Measurements from ENCODE around the gene FAM78B. TPM values are rescaled to one million over a fixed set of nuclear protein-coding genes. Genes with fewer than 3 reads are reported as not detected.

The FAM78B gene
- polyA plus RNA-seq, 3 donors, result 0.87 to 1.7 (median 1.2) TPM

DNA sequence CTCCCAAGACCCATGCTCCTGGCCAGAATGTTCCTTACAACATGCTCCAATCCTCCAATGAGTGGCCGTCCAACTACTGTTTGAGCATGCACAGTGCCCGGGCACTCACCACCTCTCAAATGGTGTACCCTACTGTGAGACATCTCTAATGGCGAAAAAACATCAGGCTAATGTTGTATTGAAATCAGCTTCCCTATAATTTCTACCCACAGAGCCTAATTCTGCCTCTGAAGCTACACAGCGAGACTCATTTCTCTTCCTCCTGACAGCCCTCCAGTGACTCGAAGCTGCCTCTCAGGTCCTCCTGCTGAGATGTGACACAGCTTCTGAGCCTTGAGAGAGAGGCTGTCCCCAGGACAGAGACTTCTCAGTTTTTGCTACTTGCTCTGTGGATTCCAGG, 130.7 kb downstream of the FAM78B start:
- 74 to 87% (median 83%) methylated on average over 5 of the region's 5 CpGs for WGBS, 3 donors
- H3K27ac ChIP-seq (ENCODE audit: low read depth, low read length), result no peak overlapping the region

DNA sequence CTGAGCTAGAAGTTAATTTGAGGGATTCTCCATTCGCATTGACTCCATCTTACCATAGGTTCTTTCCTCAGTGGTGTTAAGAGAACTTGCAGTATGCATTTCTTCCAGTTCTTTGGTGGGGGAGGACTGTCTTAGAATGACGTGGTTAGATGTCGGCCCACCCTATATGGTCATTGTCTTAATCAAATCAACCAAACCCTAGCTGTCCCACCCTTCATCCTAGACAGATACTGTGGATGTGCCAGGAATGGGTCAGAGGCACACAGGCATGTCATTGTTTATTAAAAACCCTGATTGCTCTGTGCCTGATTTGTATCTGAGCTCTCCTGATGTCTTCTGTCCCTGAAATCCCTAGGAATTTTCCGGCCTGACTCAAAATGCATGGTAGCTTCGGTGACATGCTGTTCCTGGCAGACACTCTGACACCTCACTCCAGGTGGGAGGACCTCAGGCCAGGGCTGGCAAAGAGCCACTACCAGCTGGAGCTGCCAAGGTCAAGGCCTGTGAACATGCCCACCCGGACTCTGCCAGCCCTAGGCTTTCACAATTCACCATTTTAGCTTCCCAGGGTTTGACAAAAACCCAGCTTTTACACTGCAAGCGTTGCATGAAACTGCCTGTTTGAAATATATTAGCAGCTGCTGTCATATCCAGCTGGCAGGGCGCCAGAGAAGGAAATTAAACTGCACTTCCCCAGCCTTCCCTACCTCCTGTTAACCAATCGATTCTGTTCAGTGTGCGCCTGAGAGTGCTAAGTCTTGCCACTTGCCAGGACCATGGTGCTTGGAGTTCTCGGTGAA, 134.0 kb downstream of the FAM78B start:
- 37 to 60% (median 56%) methylated on average over 11 of the region's 11 CpGs for WGBS, 3 donors
- no peak overlapping the region for H3K27ac ChIP-seq (ENCODE audit: low read depth, low read length)

DNA sequence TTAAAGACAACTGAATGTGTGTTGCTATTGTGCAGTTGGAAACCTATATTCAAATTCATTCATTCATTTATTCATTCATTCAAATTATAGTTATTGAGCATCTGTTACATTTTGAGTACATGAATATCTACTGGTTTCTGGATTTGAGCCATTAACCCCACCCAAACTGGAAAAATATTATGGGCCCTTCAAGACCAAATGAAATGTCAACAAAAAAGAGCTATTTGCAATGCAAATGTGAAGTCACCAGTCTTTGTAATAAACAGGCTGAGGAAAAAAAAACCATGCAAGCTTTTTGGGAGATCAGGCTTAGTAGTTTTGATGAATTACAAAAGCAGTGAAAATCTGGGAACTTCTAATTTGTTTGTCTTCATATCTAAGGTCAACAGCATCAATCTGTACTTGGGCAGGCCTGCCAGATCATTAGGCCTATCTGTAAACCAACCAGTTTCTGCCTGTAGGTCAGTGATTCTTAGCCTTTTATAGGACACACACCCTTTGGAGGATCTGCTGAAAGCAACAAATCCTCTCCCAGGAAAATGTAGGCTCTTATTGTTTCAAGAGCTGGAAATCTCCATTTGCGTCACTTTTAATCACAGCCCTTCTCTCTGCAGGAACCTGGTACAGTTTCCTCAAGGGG, 134.7 kb downstream of the FAM78B start:
- no peak overlapping the region for H3K27ac ChIP-seq (ENCODE audit: low read depth, low read length)
- WGBS, 3 donors, result 85 to 98% (median 87%) methylated on average over 1 of the region's 1 CpG

DNA sequence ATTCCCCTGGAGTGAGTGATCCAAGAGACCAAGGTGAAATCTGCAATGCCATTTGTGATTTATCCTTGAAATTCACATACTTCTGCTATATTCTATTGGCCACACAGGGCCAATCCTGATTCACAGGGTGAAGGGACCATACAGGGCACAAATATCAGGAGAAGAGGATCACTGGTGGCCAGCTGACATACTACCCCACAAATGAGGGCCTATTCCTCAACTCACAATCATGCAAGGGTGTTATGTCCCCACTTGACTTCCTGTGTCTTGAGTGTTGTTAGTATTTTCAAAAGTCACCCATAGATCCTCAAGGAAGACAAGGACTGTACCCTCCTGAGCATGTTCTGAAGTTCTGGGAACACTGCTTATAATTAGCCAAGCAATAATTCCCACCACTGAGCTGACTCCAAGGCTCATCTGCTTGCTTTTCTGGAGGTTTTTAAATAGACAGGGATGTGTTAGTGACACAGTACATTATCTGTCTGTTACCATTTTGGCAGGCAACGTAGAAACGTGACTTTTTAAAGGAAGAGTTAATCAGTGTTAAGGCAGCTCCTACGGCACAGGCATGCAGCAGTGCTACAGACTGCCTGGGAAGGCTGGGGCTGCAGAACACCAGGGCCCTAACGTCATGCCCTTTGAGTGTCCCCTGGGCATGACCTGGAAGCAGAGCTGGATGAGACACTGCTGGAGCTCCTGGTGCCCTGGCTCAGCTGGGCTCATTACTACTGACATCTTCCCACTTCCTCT, 137.4 kb downstream of the FAM78B start:
- 63 to 82% (median 74%) methylated on average over 4 of the region's 4 CpGs for WGBS, 3 donors
- H3K27ac ChIP-seq (ENCODE audit: low read depth, low read length), result no peak overlapping the region

DNA sequence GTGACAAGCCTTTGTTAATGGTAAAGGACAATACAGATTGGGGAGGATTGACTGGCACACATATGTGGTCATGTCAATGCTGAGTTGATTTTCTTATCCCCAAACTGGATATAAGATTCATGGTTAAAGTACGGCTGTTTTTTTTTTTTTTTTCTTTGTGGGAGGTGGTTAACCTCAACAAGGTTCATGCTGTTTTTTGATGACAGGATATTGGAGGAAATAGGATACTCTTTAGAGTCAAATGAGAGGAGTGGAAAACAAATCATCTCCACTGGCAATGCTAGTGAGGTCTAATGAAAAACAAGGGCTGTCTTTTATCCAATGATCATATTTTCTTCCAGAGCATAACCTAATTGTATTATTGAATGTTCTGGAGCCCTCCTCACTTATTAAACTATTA, 140.2 kb downstream of the FAM78B start:
- 37 to 74% (median 74%) methylated on average over 1 of the region's 1 CpG for WGBS, 3 donors
- H3K27ac ChIP-seq (ENCODE audit: low read depth, low read length), result no peak overlapping the region

DNA sequence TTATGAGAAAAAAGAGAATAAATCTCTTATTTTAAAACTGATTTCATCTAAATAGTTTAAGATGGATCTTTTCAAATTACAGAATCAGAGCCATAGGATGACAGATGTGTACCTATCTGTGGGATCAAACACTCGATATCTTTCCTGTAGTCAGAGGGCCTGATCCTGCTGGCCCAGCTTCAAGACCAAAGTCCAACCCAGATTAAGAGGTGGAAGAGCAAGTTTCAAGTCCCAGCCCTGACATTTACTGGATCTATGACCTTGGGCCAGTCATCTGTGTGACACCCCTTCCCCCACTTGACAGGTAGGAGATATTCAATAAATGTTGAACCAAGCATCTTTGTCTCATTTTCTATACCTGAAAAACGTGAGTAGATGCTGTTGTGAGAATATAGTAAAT, 140.7 kb downstream of the FAM78B start:
- WGBS, 3 donors, result 30 to 72% (median 58%) methylated on average over 2 of the region's 2 CpGs
- H3K27ac ChIP-seq (ENCODE audit: low read depth, low read length), result no peak overlapping the region

DNA sequence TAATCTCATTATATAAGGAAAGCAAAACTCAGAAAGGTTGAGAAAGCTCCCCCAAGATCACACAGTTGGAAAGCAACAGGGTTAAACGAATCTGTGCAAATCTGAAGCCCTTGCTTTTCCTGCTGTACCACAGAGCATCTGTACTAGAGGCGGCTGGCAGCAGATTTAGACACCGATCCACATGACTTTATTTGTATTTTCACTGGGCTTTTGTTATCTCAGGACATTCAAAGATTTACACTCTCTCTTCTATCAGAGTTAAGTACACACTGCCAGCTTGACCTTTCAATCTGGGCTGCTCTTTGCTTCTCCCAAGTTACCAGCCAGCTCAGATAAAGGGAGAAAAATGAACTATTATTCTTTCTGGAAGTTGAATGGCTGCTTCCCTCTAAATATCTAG, 146.6 kb downstream of the FAM78B start:
- 9 to 46% (median 42%) methylated on average over 3 of the region's 3 CpGs for WGBS, 3 donors
- H3K27ac ChIP-seq (ENCODE audit: low read depth, low read length), result no peak overlapping the region
